T-cell (primary cell): ENCODE data around the gene HOXD9. TPM values are rescaled to one million over a fixed set of nuclear protein-coding genes. Genes with fewer than 3 reads are reported as not detected.

ENCODE experiments used
- ATAC-seq, 4 experiments: fragments of 200-7000 bp in 3 of 4; fragments of 150-1000 bp in 1 of 4; cut with Tn5 transposase; replicated peaks in 1 of 4; 1 replicate in 3 of 4; 2 replicates in 1 of 4; pipeline ENCODE4 v1.10.0; 2021; ENCODE audit warnings: moderate library complexity in 3 of 4, mild to moderate bottlenecking in 2 of 4, moderate number of reproducible peaks in 1 of 4
- CTCF ChIA-PET, 2 donors: fragments of 300-600 bp; sonication (Branson Sonifier 250); formaldehyde crosslinking; loops; one replicate each; lab custom pipeline; 2022; ENCODE audit warnings: antibody characterized with exemption in 2 of 2; lab: Charles Lee
- POLR2A ChIA-PET, 2 donors: fragments of 300-600 bp; sonication (Branson Sonifier 250); formaldehyde crosslinking; loops; one replicate each; lab custom pipeline; 2022; ENCODE audit warnings: antibody characterized with exemption in 2 of 2; lab: Charles Lee
- DNase-seq, 35 experiments: peaks; one replicate each; pipeline versions ENCODE4 v3.0.0 to v3.0.0-alpha.2; 2013 to 2023
- H3K27ac ChIP-seq: one replicate; pipeline ENCODE4 v1.5.1; 2013; ENCODE audit warnings: low read length
- H3K27me3 ChIP-seq, 2 experiments: replicated peaks in 1 of 2; 1 replicate in 1 of 2; 2 replicates in 1 of 2; pipeline versions ENCODE4 v1.6.1 to v1.7.0; 2013; ENCODE audit warnings: low read length in 1 of 2, mixed read lengths in 1 of 2; ENCODE audit not compliant: control insufficient read depth in 2 of 2, insufficient read depth in 2 of 2; ENCODE audit errors: extremely low read depth in 1 of 2
- H3K36me3 ChIP-seq, 2 donors: 1 replicate in 1 of 2; 2 replicates in 1 of 2; pipeline versions ENCODE4 v1.6.1 to v1.7.0; 2013; ENCODE audit warnings: low read length in 1 of 2; ENCODE audit not compliant: control insufficient read depth in 2 of 2, insufficient read depth in 1 of 2; ENCODE audit errors: extremely low read depth in 1 of 2
- H3K4me1 ChIP-seq, 2 experiments: 1 replicate in 1 of 2; 2 replicates in 1 of 2; pipeline versions ENCODE4 v1.6.1 to v1.7.0; 2013; ENCODE audit warnings: low read length in 2 of 2, mixed read lengths in 1 of 2; ENCODE audit not compliant: insufficient read depth in 2 of 2, control insufficient read depth in 1 of 2; ENCODE audit errors: extremely low read depth in 1 of 2
- H3K4me3 ChIP-seq, 2 donors: 1 replicate in 1 of 2; 2 replicates in 1 of 2; pipeline versions ENCODE4 v1.5.1 to v1.7.0; 2013; ENCODE audit warnings: mild to moderate bottlenecking in 2 of 2, low read length in 1 of 2, moderate library complexity in 1 of 2; ENCODE audit not compliant: control insufficient read depth in 1 of 2; ENCODE audit errors: extremely low read depth in 1 of 2
- H3K9me3 ChIP-seq: 2 replicates; pipeline ENCODE4 v1.7.0; 2013
- H3K27ac Mint-ChIP-seq, 2 donors: one replicate each; pipeline ENCODE4 v1.8.0; 2020 to 2021; ENCODE audit warnings: mild to moderate bottlenecking in 2 of 2, mixed read lengths in 2 of 2
- H3K27me3 Mint-ChIP-seq, 2 donors: one replicate each; pipeline ENCODE4 v1.8.0; 2021 to 2022; ENCODE audit warnings: mixed read lengths in 2 of 2
- H3K36me3 Mint-ChIP-seq: one replicate; pipeline ENCODE4 v1.8.0; 2021; ENCODE audit warnings: mixed read lengths
- H3K4me1 Mint-ChIP-seq, 3 donors: one replicate each; pipeline ENCODE4 v1.8.0; 2020 to 2022; ENCODE audit warnings: mixed read lengths in 3 of 3, mild to moderate bottlenecking in 1 of 3
- H3K4me3 Mint-ChIP-seq, 3 donors: one replicate each; pipeline ENCODE4 v1.8.0; 2020 to 2022; ENCODE audit warnings: mild to moderate bottlenecking in 3 of 3, mixed read lengths in 3 of 3, moderate library complexity in 3 of 3
- H3K9me3 Mint-ChIP-seq, 3 donors: one replicate each; pipeline ENCODE4 v1.8.0; 2020 to 2022; ENCODE audit warnings: mixed read lengths in 3 of 3
- WGBS: methylation state at CpG from one replicate; pipeline ENCODE4 v1.1.5; 2013; ENCODE audit warnings: missing lambda C conversion rate; ENCODE audit not compliant: insufficient coverage; 5-methylcytosine and 5-hydroxymethylcytosine counted together
- total RNA-seq, 35 experiments: library from RNA in 6 of 35; stranded (reverse) in 6 of 35; fragments of 120-200 nt in 1 of 35; gene quantifications; one replicate each; pipeline versions ENCODE4 v1.2.1 to v1.2.4 and lab custom pipeline; 2013 to 2026

Gene HOXD9
- total RNA-seq, 5 donors from 2014 or later (not counting 1 experiment from before 2014, with no cell fraction given) = 0.13 to 0.15 TPM; not detected in 3

- peak overlapping the region; percentile 58 to 77 (median 66) for H3K4me3 Mint-ChIP-seq
- POLR2A ChIA-PET = interaction anchor here in 1 of 2 donors (0.8 kb wide), 1 partner anchor 37 kb away, joined by 3 read pairs; no protein-coding TSS in a partner anchor
- DNase-seq = no peak
- H3K27ac Mint-ChIP-seq = peak overlapping the region in 1 of 2 donors; percentile 71
- Histone ChIP-seq H3K27me3 (peaks cover 46 to 76% of the 10 kb centered on the region in 2 experiments), H3K4me1 (peaks cover 7 to 37% of the 10 kb centered on the region in 2 experiments), H3K27ac (no peak overlapping the region), H3K4me3 (peak overlapping the region in 1 of 2 donors; percentile 51), H3K9me3 (no peaks in the 10 kb centered on the region), H3K36me3 (no peaks in the 10 kb centered on the region)
- CTCF ChIA-PET = interaction anchor here (0.5 to 2.2 kb wide), 17 partner anchors 9 to 1249 kb away, joined by 3 to 6 read pairs (median 4); no protein-coding TSS in a partner anchor
- 20% methylated on average over 2 of the region's 15 CpGs for WGBS
- no peaks in the 10 kb centered on the region for H3K36me3 Mint-ChIP-seq
- no peak for ATAC-seq
- H3K9me3 Mint-ChIP-seq = no peaks in the 10 kb centered on the region
- peaks cover 81 to 85% of the 10 kb centered on the region in 2 donors for H3K27me3 Mint-ChIP-seq
- H3K4me1 Mint-ChIP-seq = peaks cover 30 to 54% (median 46%) of the 10 kb centered on the region in 3 donors
Observed at GRCh38 chr2:176130957-176131847, 8.7 kb downstream of the HOXD9 start.

GRCh38 chr2:176131848-176132158 is 9.3 kb downstream of the HOXD9 start:
- H3K36me3 ChIP-seq = no peaks in the 10 kb centered on the region
- ChIA-PET POLR2A (interaction anchor here in 1 of 2 donors (0.6 kb wide), 1 partner anchor 8 kb away, joined by 3 read pairs; no protein-coding TSS in a partner anchor), CTCF (interaction anchor here (0.6 to 2.2 kb wide), 15 partner anchors 8 to 1019 kb away, joined by 3 to 6 read pairs (median 4); no protein-coding TSS in a partner anchor)
- H3K9me3 Mint-ChIP-seq = no peaks in the 10 kb centered on the region
- H3K27ac ChIP-seq = no peak overlapping the region
- peak overlapping the region in 1 of 2 donors; percentile 45 for H3K4me3 ChIP-seq
- peaks cover 32 to 55% (median 48%) of the 10 kb centered on the region in 3 donors for H3K4me1 Mint-ChIP-seq
- ATAC-seq (no peak), DNase-seq (no peak)
- peaks cover 9 to 42% of the 10 kb centered on the region in 2 experiments for H3K4me1 ChIP-seq
- peaks cover 77 to 83% of the 10 kb centered on the region in 2 donors for H3K27me3 Mint-ChIP-seq
- peaks cover 45 to 77% of the 10 kb centered on the region in 2 experiments for H3K27me3 ChIP-seq
- no CpG with 5 or more reads among the region's 4 CpGs for WGBS
- no peaks in the 10 kb centered on the region for H3K36me3 Mint-ChIP-seq
- H3K4me3 Mint-ChIP-seq = peak overlapping the region in 2 of 3 donors; percentile 74 to 77
- H3K9me3 ChIP-seq = no peaks in the 10 kb centered on the region
- H3K27ac Mint-ChIP-seq = no peak overlapping the region

- peak in 1 of 35 experiments; percentile 53 for DNase-seq
- 10% methylated on average over 17 of the region's 33 CpGs for WGBS
- ChIA-PET POLR2A (interaction anchor here in 1 of 2 donors (0.6 to 0.7 kb wide), 2 partner anchors 7 to 351 kb away, joined by 3 read pairs; no protein-coding TSS in a partner anchor), CTCF (interaction anchor here (0.6 to 2.2 kb wide), 17 partner anchors 8 to 1018 kb away, joined by 3 to 6 read pairs (median 4); no protein-coding TSS in a partner anchor)
- Mint-ChIP-seq H3K36me3 (no peaks in the 10 kb centered on the region), H3K4me3 (peak overlapping the region; percentile 74 to 79 (median 77)), H3K27ac (peak overlapping the region in 1 of 2 donors; percentile 47), H3K4me1 (peaks cover 32 to 53% (median 51%) of the 10 kb centered on the region in 3 donors), H3K9me3 (no peaks in the 10 kb centered on the region), H3K27me3 (peaks cover 76 to 84% of the 10 kb centered on the region in 2 donors)
- Histone ChIP-seq H3K4me3 (peak overlapping the region; percentile 19 to 45), H3K27me3 (peaks cover 47 to 79% of the 10 kb centered on the region in 2 experiments), H3K27ac (no peak overlapping the region), H3K4me1 (peaks cover 11 to 43% of the 10 kb centered on the region in 2 experiments), H3K36me3 (no peaks in the 10 kb centered on the region), H3K9me3 (no peaks in the 10 kb centered on the region)
- no peak for ATAC-seq
Observed at GRCh38 chr2:176132205-176133171, 10.0 kb downstream of the HOXD9 start.

GRCh38 chr2:176133389-176133788 is 10.9 kb downstream of the HOXD9 start:
- Histone ChIP-seq H3K27me3 (peaks cover 54 to 77% of the 10 kb centered on the region in 2 experiments), H3K4me1 (peaks cover 11 to 40% of the 10 kb centered on the region in 2 experiments), H3K4me3 (no peak overlapping the region), H3K27ac (no peak overlapping the region), H3K36me3 (no peaks in the 10 kb centered on the region), H3K9me3 (peaks cover 3% of the 10 kb centered on the region)
- Mint-ChIP-seq H3K4me1 (peaks cover 30 to 47% (median 46%) of the 10 kb centered on the region in 3 donors), H3K27ac (no peak overlapping the region), H3K9me3 (peaks cover 0 to 2% (median 2%) of the 10 kb centered on the region in 3 donors), H3K36me3 (no peaks in the 10 kb centered on the region), H3K4me3 (no peak overlapping the region), H3K27me3 (peaks cover 76 to 85% of the 10 kb centered on the region in 2 donors)
- DNase-seq (no peak), ATAC-seq (no peak)
- ChIA-PET POLR2A (no interaction called here), CTCF (interaction anchor here (0.6 to 1.6 kb wide), 4 partner anchors 20 to 1015 kb away, joined by 3 to 4 read pairs (median 4); no protein-coding TSS in a partner anchor)

- Histone ChIP-seq H3K27me3 (peaks cover 55 to 77% of the 10 kb centered on the region in 2 experiments), H3K4me1 (peaks cover 11 to 37% of the 10 kb centered on the region in 2 experiments), H3K4me3 (no peak overlapping the region), H3K27ac (no peak overlapping the region), H3K36me3 (no peaks in the 10 kb centered on the region), H3K9me3 (peaks cover 6% of the 10 kb centered on the region)
- Mint-ChIP-seq H3K27ac (no peak overlapping the region), H3K36me3 (no peaks in the 10 kb centered on the region), H3K4me1 (peaks cover 30 to 47% (median 46%) of the 10 kb centered on the region in 3 donors), H3K27me3 (peaks cover 76 to 85% of the 10 kb centered on the region in 2 donors), H3K4me3 (no peak overlapping the region), H3K9me3 (peaks cover 0 to 5% (median 4%) of the 10 kb centered on the region in 3 donors)
- POLR2A ChIA-PET = no interaction called here
- CTCF ChIA-PET = interaction anchor here (0.8 to 1.6 kb wide), 3 partner anchors 10 to 321 kb away, joined by 3 to 4 read pairs (median 4); no protein-coding TSS in a partner anchor
- ATAC-seq (no peak), DNase-seq (no peak)
- WGBS = 48% methylated on average over 3 of the region's 4 CpGs
Observed at GRCh38 chr2:176134035-176134434, 11.5 kb downstream of the HOXD9 start.
